ENCODE data around the gene WDR90.
A peak's percentile ranks its signal among the peaks of the same experiment; 100 is the strongest.

The WDR90 gene

GRCh38 chr16:645852-646678 is 3.1 kb upstream of the WDR90 start (continued):
- TF ChIP-seq REST (tag by site-specific recombination; IDR thresholded peaks at IDR 0.05) (no peak), ZXDB (tag by site-specific recombination; IDR thresholded peaks at IDR 0.05) (peak; percentile 66), ZBTB20 (tag by site-specific recombination; IDR thresholded peaks at IDR 0.05) (peak; percentile 19; the same call in 1 of the 2 replicates), ZNF639 (tag by site-specific recombination; IDR thresholded peaks at IDR 0.05) (no peak), ZNF114 (tag by site-specific recombination; IDR thresholded peaks at IDR 0.05) (no peak), ZNF184 (tag by site-specific recombination; IDR thresholded peaks at IDR 0.05) (no peak), ZBTB8A (tag by site-specific recombination; IDR thresholded peaks at IDR 0.05) (peak; percentile 90), SP2 (tag by site-specific recombination; IDR thresholded peaks at IDR 0.05) (0 out of 2 replicates have a peak, but pooled peaks have one; percentile 13), YY1 (tag by site-specific recombination; IDR thresholded peaks at IDR 0.05) (no peak), KLF1 (tag by site-specific recombination; IDR thresholded peaks at IDR 0.05) (peak; percentile 79; the same call in 1 of the 2 replicates), ZNF426 (tag by site-specific recombination; IDR thresholded peaks at IDR 0.05) (no peak), ZNF830 (tag by site-specific recombination; IDR thresholded peaks at IDR 0.05; ENCODE audit: low read depth) (no peak), KLF17 (tag by site-specific recombination; IDR thresholded peaks at IDR 0.05) (peak; percentile 49; the same call in 1 of the 2 replicates), KLF7 (tag by site-specific recombination; IDR thresholded peaks at IDR 0.05; ENCODE audit: borderline replicate concordance) (no peak), ZBTB10 (tag by site-specific recombination; IDR thresholded peaks at IDR 0.05) (no peak)

GRCh38 chr16:646679-647172 is 2.4 kb upstream of the WDR90 start:
- peak; percentile 56 for TF ChIP-seq PATZ1 (tag by site-specific recombination; IDR thresholded peaks at IDR 0.05)
- no peak for TF ChIP-seq TRIM28 (IDR thresholded peaks at IDR 0.05; ENCODE audit: borderline replicate concordance, low read length)
- Histone ChIP-seq H3K36me3 (ENCODE audit: control insufficient read depth in 2 of 2, insufficient read depth in 1 of 2, low read length in 2 of 2) (peaks cover 0 to 9% of the 10 kb centered on the region in 2 experiments; a peak in 2 of 3 replicates), H3K9me3 (ENCODE audit: control insufficient read depth, insufficient read depth, low read depth, low read length) (no peaks in the 10 kb centered on the region), H3K4me3 (ENCODE audit: low read depth, low read length) (no peak overlapping the region), H3K4me1 (ENCODE audit: control insufficient read depth, insufficient read depth, low read length) (peaks cover 5% of the 10 kb centered on the region; the same call in 1 of the 2 replicates), H3K27ac (ENCODE audit: extremely low read depth, low read depth, low read length) (no peak overlapping the region)
- CTCF ChIA-PET: no interaction called here
- POLR2A ChIA-PET: interaction anchor here (1.5 kb wide), 1 partner anchor 10 kb away, joined by 3 read pairs; no protein-coding TSS in a partner anchor

All from HEK293 (cell line).